ENCODE measurements around the gene LCE6A. TPM values are rescaled to one million over a fixed set of nuclear protein-coding genes. Genes with fewer than 3 reads are reported as not detected.

Gene LCE6A
- total RNA-seq, 1 donor from 2014 or later: not detected

GRCh38 chr1:152886758-152887409 is 44.2 kb downstream of the LCE6A start:
- Mint-ChIP-seq H3K9me3 (ENCODE audit: unreplicated experiment) (no peaks in the 10 kb centered on the region), H3K4me1 (ENCODE audit: low read depth, unreplicated experiment) (peaks cover 7% of the 10 kb centered on the region), H3K4me3 (ENCODE audit: unreplicated experiment) (no peak overlapping the region), H3K27me3 (ENCODE audit: low read depth, unreplicated experiment) (peaks cover 2% of the 10 kb centered on the region), H3K36me3 (ENCODE audit: low read depth, unreplicated experiment) (no peaks in the 10 kb centered on the region), H3K27ac (ENCODE audit: unreplicated experiment) (no peak overlapping the region)
- H3K79me2 ChIP-seq (ENCODE audit: insufficient read depth, low read length): no peaks in the 10 kb centered on the region
- H3K9me3 ChIP-seq (ENCODE audit: insufficient read depth, low read depth, low read length): no peaks in the 10 kb centered on the region
- no peaks in the 10 kb centered on the region for H4K20me1 ChIP-seq (ENCODE audit: insufficient read depth, low read length)
- no peaks in the 10 kb centered on the region for H3K4me1 ChIP-seq (ENCODE audit: insufficient read depth, low read length)
- H3K27ac ChIP-seq (ENCODE audit: low read depth, low read length): no peak overlapping the region
- no peak overlapping the region for H3K4me2 ChIP-seq (ENCODE audit: low read length)
- H3K27me3 ChIP-seq (ENCODE audit: insufficient read depth, low read length): no peaks in the 10 kb centered on the region
- DNase-seq (ENCODE audit: low read depth): no peak
- FAIRE-seq: no peak
- H3K36me3 ChIP-seq (ENCODE audit: insufficient read depth, low read length): no peaks in the 10 kb centered on the region
- no peak overlapping the region for H2AFZ ChIP-seq (ENCODE audit: low read depth, low read length)
- TF ChIP-seq CTCF (IDR thresholded peaks at IDR 0.05; ENCODE audit: insufficient read depth, low read depth, low read length): no peak
- no peak for TF ChIP-seq EZH2 (IDR thresholded peaks at IDR 0.05; ENCODE audit: insufficient read depth, low read length)
- no peak overlapping the region for H3K9ac ChIP-seq (ENCODE audit: low read length)
- H3K4me3 ChIP-seq (ENCODE audit: insufficient read depth, low read depth, low read length): no peak overlapping the region

- Mint-ChIP-seq H3K4me3 (ENCODE audit: unreplicated experiment) (no peak overlapping the region), H3K36me3 (ENCODE audit: low read depth, unreplicated experiment) (no peaks in the 10 kb centered on the region), H3K9me3 (ENCODE audit: unreplicated experiment) (no peaks in the 10 kb centered on the region), H3K4me1 (ENCODE audit: low read depth, unreplicated experiment) (peaks cover 7% of the 10 kb centered on the region), H3K27ac (ENCODE audit: unreplicated experiment) (no peak overlapping the region), H3K27me3 (ENCODE audit: low read depth, unreplicated experiment) (peaks cover 2% of the 10 kb centered on the region)
- Histone ChIP-seq H3K79me2 (ENCODE audit: insufficient read depth, low read length) (no peaks in the 10 kb centered on the region), H3K36me3 (ENCODE audit: insufficient read depth, low read length) (no peaks in the 10 kb centered on the region), H3K4me3 (ENCODE audit: insufficient read depth, low read depth, low read length) (no peak overlapping the region), H3K4me1 (ENCODE audit: insufficient read depth, low read length) (no peaks in the 10 kb centered on the region), H2AFZ (ENCODE audit: low read depth, low read length) (no peak overlapping the region), H4K20me1 (ENCODE audit: insufficient read depth, low read length) (no peaks in the 10 kb centered on the region), H3K4me2 (ENCODE audit: low read length) (no peak overlapping the region), H3K9ac (ENCODE audit: low read length) (no peak overlapping the region), H3K27me3 (ENCODE audit: insufficient read depth, low read length) (no peaks in the 10 kb centered on the region), H3K9me3 (ENCODE audit: insufficient read depth, low read depth, low read length) (no peaks in the 10 kb centered on the region), H3K27ac (ENCODE audit: low read depth, low read length) (no peak overlapping the region)
- FAIRE-seq: no peak
- DNase-seq (ENCODE audit: low read depth): no peak
- TF ChIP-seq EZH2 (IDR thresholded peaks at IDR 0.05; ENCODE audit: insufficient read depth, low read length) (no peak), CTCF (IDR thresholded peaks at IDR 0.05; ENCODE audit: insufficient read depth, low read depth, low read length) (no peak)
Measured at GRCh38 chr1:152888126-152888525, 45.5 kb downstream of the LCE6A start.

Other genes with a start within 250 kb of the LCE6A start
- gene LCE3C, start 242.6 kb upstream of the LCE6A start, total RNA-seq: not detected in 2 replicates
- not detected in 2 replicates for gene LCE3B, start 229.0 kb upstream of the LCE6A start, total RNA-seq
- not detected in 2 replicates for gene LCE3A, start 219.8 kb upstream of the LCE6A start, total RNA-seq
- gene LCE2D, start 179.5 kb upstream of the LCE6A start, total RNA-seq: not detected in 2 replicates
- not detected in 2 replicates for gene LCE2C, start 167.6 kb upstream of the LCE6A start, total RNA-seq
- gene LCE2B, start 156.7 kb upstream of the LCE6A start, total RNA-seq: not detected in 2 replicates
- not detected in 2 replicates for gene LCE2A, start 144.5 kb upstream of the LCE6A start, total RNA-seq
- gene LCE4A, start 134.7 kb upstream of the LCE6A start, total RNA-seq: not detected in 2 replicates
- not detected in 2 replicates for gene KPRP, start 84.8 kb upstream of the LCE6A start, total RNA-seq
- not detected in 2 replicates for gene LCE1F, start 67.7 kb upstream of the LCE6A start, total RNA-seq
- not detected in 2 replicates for gene LCE1E, start 56.6 kb upstream of the LCE6A start, total RNA-seq
- gene LCE1D, start 46.1 kb upstream of the LCE6A start, total RNA-seq: not detected in 2 replicates
- not detected in 2 replicates for gene LCE1C, start 36.2 kb upstream of the LCE6A start, total RNA-seq
- gene LCE1B, start 30.9 kb upstream of the LCE6A start, total RNA-seq: not detected in 2 replicates
- not detected in 2 replicates for gene LCE1A, start 15.4 kb upstream of the LCE6A start, total RNA-seq
- not detected in 2 replicates for gene LCE7A, start 17.1 kb downstream of the LCE6A start, total RNA-seq
- gene SMCP, start 35.5 kb downstream of the LCE6A start, total RNA-seq: not detected in 2 replicates
- 0.16 TPM in 1 of 2 replicates, not detected in the other for gene IVL, start 65.7 kb downstream of the LCE6A start, total RNA-seq
- gene SPRR5, start 104.3 kb downstream of the LCE6A start, total RNA-seq: not detected in 2 replicates
- not detected in 2 replicates for gene SPRR4, start 127.8 kb downstream of the LCE6A start, total RNA-seq
- gene SPRR1A, start 141.2 kb downstream of the LCE6A start, total RNA-seq: not detected in 2 replicates
- 0.70 and 3.0 TPM in 2 replicates for gene SPRR3, start 158.9 kb downstream of the LCE6A start, total RNA-seq
- gene SPRR1B, start 188.3 kb downstream of the LCE6A start, total RNA-seq: 0.39 and 0.50 TPM in 2 replicates
- 0.57 TPM in 1 of 2 replicates, not detected in the other for gene SPRR2D, start 198.3 kb downstream of the LCE6A start, total RNA-seq
- gene SPRR2A, start 214.7 kb downstream of the LCE6A start, total RNA-seq: not detected in 2 replicates
- gene SPRR2B, start 228.8 kb downstream of the LCE6A start, total RNA-seq: not detected in 2 replicates

All from astrocyte (in vitro differentiated cells and primary cell).